Measurements from ENCODE around the gene FAM174B. TPM values are rescaled to one million over a fixed set of nuclear protein-coding genes. Genes with fewer than 3 reads are reported as not detected.

Gene FAM174B
- 16.8 and 26.8 TPM in 2 replicates for total RNA-seq (2014; rRNA removed; shearing (Covaris generic))

DNA sequence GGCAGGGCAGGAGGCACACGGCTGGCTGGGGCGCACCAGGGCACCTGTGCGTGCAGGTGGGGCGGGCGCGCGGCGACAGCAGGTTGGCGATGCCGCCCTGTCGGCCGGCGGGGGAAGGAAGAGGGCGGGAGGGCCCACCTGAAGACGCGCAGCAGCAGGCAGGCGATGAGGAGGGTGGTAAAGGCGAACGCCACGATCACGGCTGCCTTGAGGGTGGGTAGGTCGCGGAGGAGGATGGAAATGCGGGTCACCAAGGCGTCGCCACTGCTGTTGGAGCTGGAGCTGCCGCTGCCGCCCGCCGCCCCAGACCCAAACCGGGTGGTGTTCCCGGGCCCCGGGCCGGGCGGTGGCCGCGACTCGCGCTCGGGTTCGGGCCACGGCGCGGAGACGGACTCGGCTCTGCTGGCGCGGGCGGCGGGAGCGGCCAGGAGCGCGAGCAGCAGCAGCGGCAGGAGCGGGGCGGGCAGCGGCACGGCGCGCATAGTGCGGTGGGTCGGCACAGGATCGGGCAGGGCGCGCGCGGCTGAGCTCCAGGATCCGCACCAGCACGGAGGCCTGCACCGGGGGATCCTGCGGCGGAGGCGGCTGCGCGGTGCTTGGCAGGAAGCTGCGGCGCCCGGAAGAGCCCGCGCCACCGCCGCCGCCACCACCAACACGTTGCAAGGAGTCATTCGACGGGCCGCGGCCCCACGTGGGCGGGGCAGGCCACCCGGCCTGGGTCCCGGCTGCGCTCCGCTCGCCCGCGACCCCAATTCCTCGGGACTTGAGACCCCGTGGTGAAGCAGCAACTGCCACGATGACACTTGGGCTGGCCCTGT is at the start of gene FAM174B:
TSS of gene FAM174B (minus strand) at position 598 of the 818 bp plus-strand sequence.
- H3K27me3 ChIP-seq (ENCODE audit: control insufficient read depth, insufficient read depth, low read length), result peaks cover 10% of the 10 kb centered on the region
- no peaks in the 10 kb centered on the region for H3K36me3 ChIP-seq (replicated peaks; ENCODE audit: control insufficient read depth, insufficient read depth, low read length)
- H3K4me3 ChIP-seq (ENCODE audit: insufficient read depth, low read depth, low read length), result peak within 1 kb of the TSS; percentile 68
- DNase-seq, result peak; percentile 91

- H3K27me3 ChIP-seq (ENCODE audit: control insufficient read depth, insufficient read depth, low read length), result no peaks in the 10 kb centered on the region; the same call in 1 of the 2 replicates
- no peak for DNase-seq
- H3K36me3 ChIP-seq (replicated peaks; ENCODE audit: control insufficient read depth, insufficient read depth, low read length), result no peaks in the 10 kb centered on the region
- no peak overlapping the region for H3K4me3 ChIP-seq (ENCODE audit: insufficient read depth, low read depth, low read length)
Observed at GRCh38 chr15:92696096-92696495, 40.5 kb upstream of the FAM174B start.

DNA sequence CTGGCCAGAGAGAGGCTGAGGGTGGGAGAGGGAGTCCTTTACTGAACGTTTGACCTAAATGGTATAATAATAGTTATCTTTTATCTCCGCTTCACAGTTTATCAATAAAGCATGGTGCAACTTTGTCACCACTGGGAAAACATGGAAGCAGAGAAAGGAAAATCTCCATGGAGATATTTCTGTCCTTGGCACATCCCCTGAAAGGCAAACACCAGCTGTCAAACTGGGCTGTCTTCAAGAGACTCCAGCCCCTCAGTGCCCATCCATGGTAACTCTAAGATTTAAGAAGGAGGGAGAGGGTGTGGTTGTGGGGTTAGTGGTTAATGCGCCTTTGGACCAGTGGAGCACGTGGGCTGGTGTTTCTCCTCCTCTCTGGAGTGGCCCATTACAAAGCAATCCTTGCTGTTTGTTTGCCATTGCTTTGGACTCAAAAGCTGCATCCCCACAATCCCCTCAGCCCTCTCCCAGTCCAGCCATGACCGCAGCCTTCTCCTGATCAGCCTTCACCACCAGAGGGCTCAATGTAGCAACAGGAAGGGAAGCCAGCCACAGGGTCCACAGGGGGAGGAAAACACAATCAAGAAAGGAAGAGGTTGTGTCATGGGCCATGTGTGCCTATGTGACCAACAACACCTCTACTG is 38.2 kb upstream of the FAM174B start:
- H3K4me3 ChIP-seq (ENCODE audit: insufficient read depth, low read depth, low read length), result no peak overlapping the region
- peak; percentile 71 for DNase-seq
- no peaks in the 10 kb centered on the region for H3K36me3 ChIP-seq (replicated peaks; ENCODE audit: control insufficient read depth, insufficient read depth, low read length)
- no peaks in the 10 kb centered on the region; the same call in 1 of the 2 replicates for H3K27me3 ChIP-seq (ENCODE audit: control insufficient read depth, insufficient read depth, low read length)

DNA sequence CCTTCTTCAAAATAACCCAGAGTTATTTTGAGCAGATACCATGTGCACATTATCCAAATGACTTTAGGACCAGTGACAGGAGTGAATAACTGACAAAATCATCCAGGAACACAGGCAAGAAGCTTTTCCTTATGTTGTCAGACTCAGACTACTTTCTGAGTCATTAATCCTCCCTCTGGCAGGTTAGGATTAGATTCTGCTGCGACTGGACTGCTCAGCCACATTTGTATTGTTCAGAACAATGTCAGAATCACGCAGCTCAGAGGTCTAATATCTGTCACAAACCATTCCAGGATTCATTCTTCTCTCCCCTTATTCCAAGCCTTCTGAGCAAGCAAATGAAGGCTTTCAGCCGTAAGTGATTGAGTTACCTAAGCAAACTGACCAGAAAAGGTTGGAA is 34.8 kb upstream of the FAM174B start:
- no peaks in the 10 kb centered on the region for H3K36me3 ChIP-seq (replicated peaks; ENCODE audit: control insufficient read depth, insufficient read depth, low read length)
- H3K4me3 ChIP-seq (ENCODE audit: insufficient read depth, low read depth, low read length), result no peak overlapping the region
- DNase-seq, result no peak
- no peaks in the 10 kb centered on the region; the same call in 1 of the 2 replicates for H3K27me3 ChIP-seq (ENCODE audit: control insufficient read depth, insufficient read depth, low read length)

DNA sequence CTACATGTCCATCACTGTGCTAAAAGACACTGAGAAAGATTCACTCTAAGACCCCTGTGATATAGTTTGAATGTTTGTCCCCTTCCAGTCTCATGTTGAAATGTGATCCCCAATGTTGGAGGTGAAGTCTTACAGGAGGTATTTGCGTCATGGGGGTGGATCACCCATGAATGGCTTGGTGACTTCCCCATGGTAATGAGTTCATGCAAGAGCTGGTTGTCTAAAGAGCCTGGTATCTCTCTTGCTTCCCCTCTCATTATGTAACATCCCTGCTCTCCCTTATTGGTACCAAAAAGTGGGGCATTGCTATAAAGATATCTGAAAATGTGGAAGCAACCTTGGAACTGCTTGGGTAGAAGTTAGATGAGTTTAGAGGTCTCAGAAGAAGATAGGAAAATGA is 32.2 kb upstream of the FAM174B start:
- H3K36me3 ChIP-seq (replicated peaks; ENCODE audit: control insufficient read depth, insufficient read depth, low read length), result no peaks in the 10 kb centered on the region
- H3K4me3 ChIP-seq (ENCODE audit: insufficient read depth, low read depth, low read length), result no peak overlapping the region
- no peaks in the 10 kb centered on the region; the same call in 1 of the 2 replicates for H3K27me3 ChIP-seq (ENCODE audit: control insufficient read depth, insufficient read depth, low read length)
- DNase-seq, result no peak

GRCh38 chr15:92687195-92687602 is 31.6 kb upstream of the FAM174B start:
- no peaks in the 10 kb centered on the region for H3K36me3 ChIP-seq (replicated peaks; ENCODE audit: control insufficient read depth, insufficient read depth, low read length)
- no peaks in the 10 kb centered on the region; the same call in 1 of the 2 replicates for H3K27me3 ChIP-seq (ENCODE audit: control insufficient read depth, insufficient read depth, low read length)
- H3K4me3 ChIP-seq (ENCODE audit: insufficient read depth, low read depth, low read length), result no peak overlapping the region
- no peak for DNase-seq

DNA sequence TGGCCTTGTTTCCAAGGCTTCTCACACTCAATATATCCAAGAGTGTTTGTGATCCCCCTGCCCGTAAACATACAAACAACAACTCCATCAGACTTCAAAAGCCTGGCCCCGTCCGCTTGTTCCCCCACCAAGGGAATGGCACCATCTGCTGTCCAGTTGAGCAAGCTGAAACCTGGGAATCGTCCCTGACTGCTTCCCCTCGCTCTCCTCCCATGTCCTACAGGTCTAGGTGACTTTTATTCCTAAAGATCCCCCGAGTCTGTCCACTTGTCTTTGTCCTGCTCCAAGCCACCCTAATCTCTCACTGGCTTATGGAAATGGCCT is 27.9 kb upstream of the FAM174B start:
- DNase-seq, result peak; percentile 33
- no peaks in the 10 kb centered on the region; the same call in 1 of the 2 replicates for H3K27me3 ChIP-seq (ENCODE audit: control insufficient read depth, insufficient read depth, low read length)
- no peaks in the 10 kb centered on the region for H3K36me3 ChIP-seq (replicated peaks; ENCODE audit: control insufficient read depth, insufficient read depth, low read length)
- no peak overlapping the region for H3K4me3 ChIP-seq (ENCODE audit: insufficient read depth, low read depth, low read length)

- H3K36me3 ChIP-seq (replicated peaks; ENCODE audit: control insufficient read depth, insufficient read depth, low read length), result no peaks in the 10 kb centered on the region
- H3K27me3 ChIP-seq (ENCODE audit: control insufficient read depth, insufficient read depth, low read length), result no peaks in the 10 kb centered on the region; the same call in 1 of the 2 replicates
- no peak overlapping the region for H3K4me3 ChIP-seq (ENCODE audit: insufficient read depth, low read depth, low read length)
- no peak for DNase-seq
Observed at GRCh38 chr15:92682741-92683510, 27.4 kb upstream of the FAM174B start.

DNA sequence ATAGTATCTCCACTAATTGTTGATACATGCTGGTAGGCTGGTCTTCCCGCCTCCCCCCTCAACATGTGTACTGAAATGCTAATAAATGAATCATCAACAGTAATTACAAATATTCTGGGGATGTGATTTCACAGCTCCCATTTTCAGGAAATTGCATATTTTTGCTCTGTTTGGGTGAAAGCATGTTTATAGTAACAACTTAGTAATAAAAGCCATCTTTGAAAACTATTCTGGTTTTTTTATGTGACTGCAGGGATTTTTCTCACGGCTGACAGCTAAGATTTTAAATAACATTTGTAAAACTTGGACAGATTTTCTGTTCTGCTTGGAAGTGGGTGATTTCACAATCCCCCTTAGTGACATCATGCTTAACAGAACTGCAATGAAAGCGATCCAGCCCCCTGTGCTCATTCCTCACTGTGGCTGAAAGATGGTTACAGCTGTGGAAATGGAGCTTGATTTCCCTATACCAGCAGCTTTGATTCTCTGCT is 25.6 kb upstream of the FAM174B start:
- DNase-seq, result no peak

DNA sequence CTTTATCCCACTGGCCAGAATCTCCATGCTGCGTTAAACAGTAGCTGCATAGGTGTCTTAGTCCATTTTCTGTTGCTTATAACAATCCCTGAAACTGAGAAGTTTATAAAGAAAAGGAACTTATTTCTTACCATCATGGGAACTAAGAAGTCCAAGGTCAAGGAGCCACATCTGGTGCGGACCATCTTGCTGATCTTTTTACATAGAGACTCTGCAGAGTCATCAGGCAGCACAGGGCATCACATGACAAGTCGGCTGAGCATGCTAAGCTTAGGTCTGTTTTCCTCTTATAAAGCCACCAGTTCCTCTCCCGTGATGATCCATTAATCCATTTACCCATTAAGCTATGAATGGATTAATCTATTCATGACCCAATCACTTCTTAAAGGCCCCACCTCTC is 22.4 kb upstream of the FAM174B start:
- H3K36me3 ChIP-seq (replicated peaks; ENCODE audit: control insufficient read depth, insufficient read depth, low read length), result no peaks in the 10 kb centered on the region
- no peak for DNase-seq
- peaks cover 8% of the 10 kb centered on the region; the same call in 1 of the 2 replicates for H3K27me3 ChIP-seq (ENCODE audit: control insufficient read depth, insufficient read depth, low read length)
- H3K4me3 ChIP-seq (ENCODE audit: insufficient read depth, low read depth, low read length), result no peak overlapping the region

More for the DNA sequence above, 25.6 kb upstream of the FAM174B start:
- Histone ChIP-seq H3K36me3 (replicated peaks; ENCODE audit: control insufficient read depth, insufficient read depth, low read length) (no peaks in the 10 kb centered on the region), H3K4me3 (ENCODE audit: insufficient read depth, low read depth, low read length) (no peak overlapping the region), H3K27me3 (ENCODE audit: control insufficient read depth, insufficient read depth, low read length) (no peaks in the 10 kb centered on the region; the same call in 1 of the 2 replicates)

DNA sequence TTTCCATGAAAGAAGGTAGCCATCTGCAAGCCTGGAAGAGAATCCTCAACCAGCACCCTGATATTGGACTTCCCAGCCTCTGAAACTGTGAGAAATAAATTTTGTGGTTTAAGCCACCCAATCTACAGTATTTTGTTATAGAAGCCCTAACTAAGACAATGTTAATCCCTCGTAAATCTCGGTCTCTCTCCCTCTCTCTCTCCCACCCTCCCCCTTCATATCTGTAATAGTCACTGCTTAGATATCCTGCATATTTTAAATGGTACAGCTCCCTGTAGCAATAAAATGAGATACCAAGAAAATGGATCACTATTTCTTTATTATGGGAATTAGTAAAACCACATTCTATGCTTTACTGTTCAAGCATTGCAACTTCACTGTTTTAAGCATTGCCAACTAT is 21.0 kb upstream of the FAM174B start:
- DNase-seq, result no peak

DNA sequence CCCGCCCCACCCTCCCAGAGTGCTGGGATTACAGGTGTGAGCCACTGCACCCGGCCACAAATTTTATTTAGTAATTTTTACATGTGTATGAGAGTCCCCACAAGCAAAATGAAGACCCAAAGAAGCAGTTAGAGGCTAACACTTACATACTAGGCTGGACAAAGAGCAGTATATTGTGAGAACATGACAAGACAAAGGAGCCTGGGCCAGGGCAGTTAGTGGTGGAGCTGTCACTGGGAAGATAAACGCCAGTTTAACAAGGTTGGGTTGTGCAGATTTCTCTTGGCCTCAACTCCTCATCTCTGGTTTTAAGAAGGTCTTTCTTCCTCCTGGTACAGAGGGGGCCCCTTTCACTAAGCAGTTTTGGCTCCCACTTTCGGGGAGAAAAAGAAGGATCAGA is 19.9 kb upstream of the FAM174B start:
- H3K27me3 ChIP-seq (ENCODE audit: control insufficient read depth, insufficient read depth, low read length), result peaks cover 27% of the 10 kb centered on the region
- H3K36me3 ChIP-seq (replicated peaks; ENCODE audit: control insufficient read depth, insufficient read depth, low read length), result no peaks in the 10 kb centered on the region
- H3K4me3 ChIP-seq (ENCODE audit: insufficient read depth, low read depth, low read length), result no peak overlapping the region
- no peak for DNase-seq

More for the DNA sequence above, 21.0 kb upstream of the FAM174B start:
- H3K27me3 ChIP-seq (ENCODE audit: control insufficient read depth, insufficient read depth, low read length), result peaks cover 22% of the 10 kb centered on the region
- no peaks in the 10 kb centered on the region for H3K36me3 ChIP-seq (replicated peaks; ENCODE audit: control insufficient read depth, insufficient read depth, low read length)
- H3K4me3 ChIP-seq (ENCODE audit: insufficient read depth, low read depth, low read length), result no peak overlapping the region

GRCh38 chr15:92674347-92674746 is 18.8 kb upstream of the FAM174B start:
- no peak overlapping the region for H3K4me3 ChIP-seq (ENCODE audit: insufficient read depth, low read depth, low read length)
- no peak for DNase-seq
- no peaks in the 10 kb centered on the region for H3K36me3 ChIP-seq (replicated peaks; ENCODE audit: control insufficient read depth, insufficient read depth, low read length)
- peaks cover 32% of the 10 kb centered on the region for H3K27me3 ChIP-seq (ENCODE audit: control insufficient read depth, insufficient read depth, low read length)

- no peak overlapping the region for H3K4me3 ChIP-seq (ENCODE audit: insufficient read depth, low read depth, low read length)
- H3K36me3 ChIP-seq (replicated peaks; ENCODE audit: control insufficient read depth, insufficient read depth, low read length), result no peaks in the 10 kb centered on the region
- H3K27me3 ChIP-seq (ENCODE audit: control insufficient read depth, insufficient read depth, low read length), result peaks cover 44% of the 10 kb centered on the region
- DNase-seq, result no peak
Observed at GRCh38 chr15:92672102-92672501, 16.5 kb upstream of the FAM174B start.
